Measurements from ENCODE around the gene PLEKHD1. TPM values are rescaled to one million over a fixed set of nuclear protein-coding genes. Genes with fewer than 3 reads are reported as not detected.

PLEKHD1 gene
- total and polyA plus RNA-seq, 9 donors: under 0.01 to 0.15 (median 0.08) TPM; not detected in 3

DNA sequence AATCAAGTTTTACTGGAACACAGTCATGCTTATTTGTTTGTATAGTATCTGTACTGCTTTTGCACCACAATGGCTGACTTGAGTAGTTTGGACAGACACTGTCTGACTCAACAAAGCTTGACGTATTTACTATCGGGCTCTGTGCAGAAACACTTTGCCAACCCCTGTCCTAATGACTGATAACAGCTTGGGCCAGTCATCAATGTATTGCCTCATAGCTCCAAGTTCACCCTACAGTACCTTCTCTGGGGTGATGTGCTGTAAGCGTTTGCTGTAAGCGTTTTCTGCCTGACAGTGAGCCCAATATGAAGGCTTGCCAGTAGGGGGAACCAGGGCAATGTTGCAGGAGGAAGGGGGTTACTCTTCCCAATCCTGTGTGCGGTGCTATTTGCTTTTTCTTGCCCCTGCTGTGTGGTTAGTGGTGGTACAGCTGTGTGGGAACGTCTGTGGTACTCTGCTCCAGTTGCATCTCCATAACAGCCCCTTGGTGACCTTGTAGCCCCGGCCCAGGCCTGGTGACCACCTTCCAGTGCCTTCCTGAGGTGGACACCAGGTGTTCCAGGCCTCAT, 95.6 kb downstream of the PLEKHD1 start:
- H3K4me3 ChIP-seq: no peak overlapping the region
- WGBS, 3 donors: 33 to 40% (median 35%) methylated on average over 7 of the region's 7 CpGs

More for the DNA sequence above, 95.6 kb downstream of the PLEKHD1 start:
- H3K9me3 ChIP-seq: no peaks in the 10 kb centered on the region
- no peaks in the 10 kb centered on the region for H3K4me1 ChIP-seq (ENCODE audit: insufficient read depth)
- H3K36me3 ChIP-seq: no peaks in the 10 kb centered on the region
- TF ChIP-seq, protein P1, sequence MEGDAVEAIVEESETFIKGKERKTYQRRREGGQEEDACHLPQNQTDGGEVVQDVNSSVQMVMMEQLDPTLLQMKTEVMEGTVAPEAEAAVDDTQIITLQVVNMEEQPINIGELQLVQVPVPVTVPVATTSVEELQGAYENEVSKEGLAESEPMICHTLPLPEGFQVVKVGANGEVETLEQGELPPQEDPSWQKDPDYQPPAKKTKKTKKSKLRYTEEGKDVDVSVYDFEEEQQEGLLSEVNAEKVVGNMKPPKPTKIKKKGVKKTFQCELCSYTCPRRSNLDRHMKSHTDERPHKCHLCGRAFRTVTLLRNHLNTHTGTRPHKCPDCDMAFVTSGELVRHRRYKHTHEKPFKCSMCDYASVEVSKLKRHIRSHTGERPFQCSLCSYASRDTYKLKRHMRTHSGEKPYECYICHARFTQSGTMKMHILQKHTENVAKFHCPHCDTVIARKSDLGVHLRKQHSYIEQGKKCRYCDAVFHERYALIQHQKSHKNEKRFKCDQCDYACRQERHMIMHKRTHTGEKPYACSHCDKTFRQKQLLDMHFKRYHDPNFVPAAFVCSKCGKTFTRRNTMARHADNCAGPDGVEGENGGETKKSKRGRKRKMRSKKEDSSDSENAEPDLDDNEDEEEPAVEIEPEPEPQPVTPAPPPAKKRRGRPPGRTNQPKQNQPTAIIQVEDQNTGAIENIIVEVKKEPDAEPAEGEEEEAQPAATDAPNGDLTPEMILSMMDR (IDR thresholded peaks at IDR 0.05): no peak
- TF ChIP-seq POLR2A (IDR thresholded peaks at IDR 0.05) (no peak), EP300 (IDR thresholded peaks at IDR 0.05) (no peak)
- intact Hi-C loops (cut with DNase I): no loop called here
- no peaks in the 10 kb centered on the region for H3K27me3 ChIP-seq
- H3K27ac ChIP-seq: no peak overlapping the region
- DNase-seq: peak in 1 of 5 donors; percentile 25

Other genes with a start within 250 kb of the PLEKHD1 start
- 1 to 10 TPM in 5 of 7 donors, under 1 TPM in 2; 0.36 to 3.6 (median 2.0) TPM for gene GALNT16, start 224.6 kb upstream of the PLEKHD1 start, total RNA-seq
- gene GALNT16, start 224.6 kb upstream of the PLEKHD1 start, polyA plus RNA-seq: 1 to 10 TPM; 1.3 to 5.3 TPM
- 100 to 1,000 TPM in 5 of 7 donors, 10 to 100 TPM in 2; 64.3 to 206 (median 158) TPM for gene ERH, start 86.4 kb upstream of the PLEKHD1 start, total RNA-seq
- gene ERH, start 86.4 kb upstream of the PLEKHD1 start, polyA plus RNA-seq: 100 to 1,000 TPM; 140 to 173 TPM
- 10 to 100 TPM; 35.3 to 54.5 (median 40.4) TPM for gene SLC39A9, start 86.0 kb upstream of the PLEKHD1 start, total RNA-seq
- 10 to 100 TPM; 15.9 to 49.2 TPM for gene SLC39A9, start 86.0 kb upstream of the PLEKHD1 start, polyA plus RNA-seq
- gene CCDC177, start 90.1 kb downstream of the PLEKHD1 start, total RNA-seq: not detected
- gene CCDC177, start 90.1 kb downstream of the PLEKHD1 start, polyA plus RNA-seq: under 1 TPM in 1 of 2 donors, not detected in 1; 0.04 TPM
- gene SUSD6, start 126.9 kb downstream of the PLEKHD1 start, total RNA-seq: 10 to 100 TPM; 18.0 to 35.3 (median 29.9) TPM
- gene SUSD6, start 126.9 kb downstream of the PLEKHD1 start, polyA plus RNA-seq: 10 to 100 TPM; 12.6 to 20.3 TPM

Data from ovary (tissue), 9 donors.